ENCODE measurements around the gene C1QTNF12.
"Not testable (repeated sequence)": the region's sequence is repeated elsewhere in the genome, so short reads cannot be mapped to it uniquely, and the experiment has no call there.

Gene C1QTNF12

GRCh38 chr1:1196431-1197187 lies 49.9 kb downstream of the C1QTNF12 start:
- H3K9me2 ChIP-seq (replicated peaks; ENCODE audit: insufficient read depth, low read length), result no peaks in the 10 kb centered on the region
- H3K27ac ChIP-seq (ENCODE audit: low read length), result no peak overlapping the region
- no peaks in the 10 kb centered on the region for H3K9me3 ChIP-seq (replicated peaks; ENCODE audit: insufficient read depth, low read length)
- H3K79me2 ChIP-seq (ENCODE audit: low read length), result no peaks in the 10 kb centered on the region
- no peak overlapping the region for H3K9ac ChIP-seq (ENCODE audit: low read length)
- TF ChIP-seq EZH2 (optimal IDR thresholded peaks at IDR 0.05; ENCODE audit: low read depth, low read length), result no peak
- TF ChIP-seq, protein P1, sequence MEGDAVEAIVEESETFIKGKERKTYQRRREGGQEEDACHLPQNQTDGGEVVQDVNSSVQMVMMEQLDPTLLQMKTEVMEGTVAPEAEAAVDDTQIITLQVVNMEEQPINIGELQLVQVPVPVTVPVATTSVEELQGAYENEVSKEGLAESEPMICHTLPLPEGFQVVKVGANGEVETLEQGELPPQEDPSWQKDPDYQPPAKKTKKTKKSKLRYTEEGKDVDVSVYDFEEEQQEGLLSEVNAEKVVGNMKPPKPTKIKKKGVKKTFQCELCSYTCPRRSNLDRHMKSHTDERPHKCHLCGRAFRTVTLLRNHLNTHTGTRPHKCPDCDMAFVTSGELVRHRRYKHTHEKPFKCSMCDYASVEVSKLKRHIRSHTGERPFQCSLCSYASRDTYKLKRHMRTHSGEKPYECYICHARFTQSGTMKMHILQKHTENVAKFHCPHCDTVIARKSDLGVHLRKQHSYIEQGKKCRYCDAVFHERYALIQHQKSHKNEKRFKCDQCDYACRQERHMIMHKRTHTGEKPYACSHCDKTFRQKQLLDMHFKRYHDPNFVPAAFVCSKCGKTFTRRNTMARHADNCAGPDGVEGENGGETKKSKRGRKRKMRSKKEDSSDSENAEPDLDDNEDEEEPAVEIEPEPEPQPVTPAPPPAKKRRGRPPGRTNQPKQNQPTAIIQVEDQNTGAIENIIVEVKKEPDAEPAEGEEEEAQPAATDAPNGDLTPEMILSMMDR (IDR thresholded peaks at IDR 0.05; ENCODE audit: low read length), result no peak
- TF ChIP-seq EZH2phosphoT487 (IDR thresholded peaks at IDR 0.05; ENCODE audit: low read length), result no peak
- H3K4me1 ChIP-seq (ENCODE audit: low read length), result no peaks in the 10 kb centered on the region
- no peaks in the 10 kb centered on the region for H3F3A ChIP-seq (ENCODE audit: insufficient read depth, low read length)
- H3K27me3 ChIP-seq (replicated peaks; ENCODE audit: insufficient read depth, low read length), result peaks cover 72% of the 10 kb centered on the region
- no peak overlapping the region for H3K4me2 ChIP-seq (ENCODE audit: low read depth, low read length)
- H4K20me1 ChIP-seq (ENCODE audit: insufficient read depth, low read length), result no peaks in the 10 kb centered on the region
- DNase-seq, result no peak
- no peak overlapping the region for H2AFZ ChIP-seq (ENCODE audit: low read length)
- no peaks in the 10 kb centered on the region for H3K36me3 ChIP-seq (replicated peaks; ENCODE audit: insufficient read depth, low read length)
- no peak overlapping the region for H3K4me3 ChIP-seq (ENCODE audit: low read length)

DNA sequence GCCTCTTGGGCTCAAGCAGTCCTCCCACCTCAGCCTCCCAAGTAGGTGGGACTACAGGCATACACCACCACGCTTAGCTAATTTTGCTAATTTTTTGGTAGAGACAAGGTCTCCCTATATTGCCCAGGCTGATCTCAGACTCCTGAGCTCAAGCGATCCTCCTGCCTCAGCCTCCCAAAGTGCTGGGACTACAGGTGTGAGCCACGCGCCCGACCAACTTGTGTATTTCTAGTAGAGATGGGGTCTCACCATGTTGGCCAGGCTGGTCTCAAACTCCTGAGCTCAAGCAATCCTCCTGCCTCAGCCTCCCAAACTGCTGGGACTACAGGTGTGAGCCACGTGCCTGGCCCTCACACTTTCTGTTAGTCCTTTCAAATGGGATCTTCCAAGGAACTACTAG lies 50.8 kb downstream of the C1QTNF12 start:
- not testable (repeated sequence) for H3K9me2 ChIP-seq (replicated peaks; ENCODE audit: insufficient read depth, low read length); H3K9ac ChIP-seq (ENCODE audit: low read length); H3K4me1 ChIP-seq (ENCODE audit: low read length); H2AFZ ChIP-seq (ENCODE audit: low read length); H3K27ac ChIP-seq (ENCODE audit: low read length); H3K36me3 ChIP-seq (replicated peaks; ENCODE audit: insufficient read depth, low read length); H3K4me2 ChIP-seq (ENCODE audit: low read depth, low read length); H3K4me3 ChIP-seq (ENCODE audit: low read length); H3K79me2 ChIP-seq (ENCODE audit: low read length); H3K9me3 ChIP-seq (replicated peaks; ENCODE audit: insufficient read depth, low read length); DNase-seq; H3F3A ChIP-seq (ENCODE audit: insufficient read depth, low read length); H4K20me1 ChIP-seq (ENCODE audit: insufficient read depth, low read length)
- H3K27me3 ChIP-seq (replicated peaks; ENCODE audit: insufficient read depth, low read length), result peaks cover 79% of the 10 kb centered on the region

DNA sequence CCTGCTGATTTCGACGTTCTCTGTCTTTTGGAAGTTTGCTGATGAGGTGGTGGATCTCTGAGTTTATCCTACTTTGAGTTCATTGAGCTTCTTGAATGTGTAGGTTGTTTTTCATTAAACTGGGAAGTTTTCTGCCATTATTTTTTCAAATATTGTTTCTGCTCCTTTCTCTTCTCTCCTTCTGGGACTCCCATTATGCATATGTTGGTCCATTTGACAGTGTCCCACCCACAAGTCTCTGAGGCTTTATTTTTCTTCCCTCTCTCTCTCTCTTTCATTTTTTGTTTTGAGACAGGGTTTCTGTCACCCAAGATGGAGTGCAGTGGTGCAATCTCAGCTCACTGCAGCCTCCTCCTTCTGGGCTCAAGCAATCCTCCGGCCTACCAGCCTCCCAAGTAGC lies 51.8 kb downstream of the C1QTNF12 start:
- H3K4me2 ChIP-seq (ENCODE audit: low read depth, low read length), result no peak overlapping the region
- no peak overlapping the region for H3K4me3 ChIP-seq (ENCODE audit: low read length)
- no peak overlapping the region for H3K27ac ChIP-seq (ENCODE audit: low read length)
- TF ChIP-seq, protein P1 (IDR thresholded peaks at IDR 0.05; ENCODE audit: low read length), result no peak
- TF ChIP-seq EZH2phosphoT487 (IDR thresholded peaks at IDR 0.05; ENCODE audit: low read length), result no peak
- no peak for TF ChIP-seq EZH2 (optimal IDR thresholded peaks at IDR 0.05; ENCODE audit: low read depth, low read length)
- H3K9me2 ChIP-seq (replicated peaks; ENCODE audit: insufficient read depth, low read length), result no peaks in the 10 kb centered on the region
- no peaks in the 10 kb centered on the region for H3K36me3 ChIP-seq (replicated peaks; ENCODE audit: insufficient read depth, low read length)
- H3K4me1 ChIP-seq (ENCODE audit: low read length), result no peaks in the 10 kb centered on the region
- H2AFZ ChIP-seq (ENCODE audit: low read length), result no peak overlapping the region
- no peak overlapping the region for H3K9ac ChIP-seq (ENCODE audit: low read length)
- H4K20me1 ChIP-seq (ENCODE audit: insufficient read depth, low read length), result no peaks in the 10 kb centered on the region
- H3F3A ChIP-seq (ENCODE audit: insufficient read depth, low read length), result no peaks in the 10 kb centered on the region
- H3K9me3 ChIP-seq (replicated peaks; ENCODE audit: insufficient read depth, low read length), result no peaks in the 10 kb centered on the region
- no peak for DNase-seq
- H3K27me3 ChIP-seq (replicated peaks; ENCODE audit: insufficient read depth, low read length), result peaks cover 78% of the 10 kb centered on the region
- H3K79me2 ChIP-seq (ENCODE audit: low read length), result no peaks in the 10 kb centered on the region

Data from MM.1S (cell line).